HG03060 (cell line): Measurements from ENCODE around the gene PARD3.

Source experiments
- ATAC-seq: cut with Tn5 transposase; IDR thresholded peaks from one replicate; pipeline ENCODE4 v1.9.1; 2021; ENCODE audit warnings: low read depth, moderate number of reproducible peaks; ENCODE audit not compliant: unreplicated experiment

Gene PARD3

GRCh38 chr10:34637418-34637911 is 177.6 kb downstream of the PARD3 start:
- ATAC-seq, result peak; percentile 56

DNA sequence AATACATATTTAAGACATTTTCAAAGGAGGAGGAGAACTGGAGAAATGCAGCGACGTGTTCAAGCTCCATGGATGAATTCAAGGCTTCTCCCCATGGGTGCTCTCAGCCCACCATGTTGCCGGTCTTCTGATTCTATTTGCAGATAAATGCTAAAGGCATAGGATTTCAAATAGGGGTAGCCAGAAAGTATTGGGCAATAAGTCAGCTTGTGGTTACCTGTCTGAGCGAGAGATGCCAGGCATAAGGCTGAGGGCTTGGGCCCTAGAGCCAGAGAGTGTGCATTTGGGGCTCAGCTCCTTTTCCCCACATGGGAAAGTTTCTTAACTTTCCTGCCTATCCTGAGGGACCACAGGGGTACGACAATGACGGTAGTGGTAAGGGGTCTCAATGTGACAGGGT is 180.0 kb downstream of the PARD3 start:
- no peak for ATAC-seq

GRCh38 chr10:34633374-34633773 is 181.7 kb downstream of the PARD3 start:
- ATAC-seq, result no peak

DNA sequence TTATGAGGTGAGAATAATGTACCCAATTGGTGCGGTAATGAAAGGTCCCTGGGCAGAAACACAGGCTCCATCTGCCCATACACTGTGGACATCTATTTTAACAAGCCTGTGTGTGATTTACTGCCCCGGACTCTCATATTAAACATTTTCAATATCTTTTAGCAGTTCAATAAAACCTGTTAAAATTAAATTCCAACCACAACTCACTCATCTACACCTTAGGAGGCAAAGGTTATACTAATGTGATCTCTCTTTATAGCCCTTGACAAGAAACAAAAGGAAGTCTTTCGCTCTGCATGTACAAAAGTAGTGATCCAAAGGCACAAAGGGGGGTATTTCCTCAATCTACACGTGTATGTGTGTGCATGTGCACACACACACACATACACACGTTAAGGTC is 186.0 kb downstream of the PARD3 start:
- no peak for ATAC-seq

GRCh38 chr10:34628174-34628796 is 186.8 kb downstream of the PARD3 start:
- ATAC-seq, result no peak

GRCh38 chr10:34627741-34628140 is 187.4 kb downstream of the PARD3 start:
- ATAC-seq, result no peak

- no peak for ATAC-seq
These were observed 187.8 kb downstream of the PARD3 start for GRCh38 chr10:34627331-34627730.

DNA sequence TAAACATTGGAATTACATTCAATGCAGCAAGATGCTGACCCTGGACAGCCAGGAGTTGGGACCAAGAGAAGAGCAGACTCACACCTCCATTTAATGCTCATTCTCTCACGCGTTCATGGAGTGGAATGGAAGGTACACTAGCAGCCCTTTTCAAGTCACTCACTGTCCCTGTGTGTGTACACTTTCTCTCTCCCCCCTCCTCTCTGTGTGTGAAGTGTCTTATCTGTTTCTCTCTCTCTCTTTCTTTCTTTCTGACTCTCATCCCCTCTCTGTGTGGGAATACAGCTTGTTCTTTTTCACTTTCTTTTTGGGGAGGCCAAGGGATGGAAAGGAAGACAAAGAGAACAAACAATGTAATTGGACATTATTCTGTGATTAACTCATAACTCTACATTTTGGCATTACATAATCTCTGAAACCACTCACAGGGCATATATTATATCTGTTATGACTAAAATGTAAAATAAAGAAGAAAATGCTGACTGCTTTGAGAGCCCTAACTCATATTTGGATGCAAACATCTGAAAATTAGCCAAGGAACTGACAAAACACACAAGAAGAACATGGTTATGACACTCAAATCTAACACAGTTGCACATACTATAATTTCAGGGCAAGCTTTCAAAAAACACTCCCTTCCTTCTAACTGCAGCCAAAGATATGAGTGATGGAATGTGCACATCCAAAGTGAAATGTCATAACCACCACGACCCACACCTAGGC is 188.8 kb downstream of the PARD3 start:
- no peak for ATAC-seq

DNA sequence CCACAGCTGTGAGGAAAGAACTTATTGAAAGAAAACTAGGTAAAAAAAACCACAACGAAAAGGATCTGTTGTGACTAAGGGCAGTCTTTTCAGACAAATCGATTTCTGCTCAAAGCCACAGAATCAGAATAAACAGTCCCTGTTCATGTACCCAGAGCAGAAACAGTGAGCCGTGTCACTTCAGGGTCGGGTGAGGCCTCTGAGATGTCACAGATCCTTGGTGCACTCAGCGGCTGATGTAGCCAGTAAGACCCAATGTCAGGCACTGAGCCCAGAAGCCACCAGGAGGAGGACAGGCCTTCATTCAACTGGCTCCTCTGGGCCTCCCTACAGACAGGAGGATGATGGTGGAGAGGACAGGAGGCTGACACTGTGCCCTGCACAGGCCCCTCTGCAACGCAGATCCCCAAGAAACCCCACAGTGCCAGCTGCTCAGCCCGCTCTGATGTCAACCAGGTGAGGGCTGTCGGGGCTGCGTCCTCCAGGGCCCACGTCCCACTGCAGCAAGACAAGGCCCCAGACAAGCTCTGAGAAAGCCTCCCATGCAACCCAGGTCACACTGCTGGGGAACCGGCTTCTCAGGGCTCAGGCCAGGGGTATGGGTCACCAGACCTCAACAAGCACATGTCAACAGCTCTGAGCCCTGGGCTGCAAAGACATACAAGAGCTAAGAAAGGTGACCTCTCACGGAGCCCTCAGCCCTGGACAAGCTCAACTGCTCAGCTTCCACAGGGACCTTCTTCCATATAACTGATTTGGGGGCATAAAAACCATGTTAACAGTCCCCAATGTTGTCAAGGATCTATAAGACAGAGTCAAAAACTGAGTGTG is 190.6 kb downstream of the PARD3 start:
- no peak for ATAC-seq

- ATAC-seq, result no peak
These were observed 192.2 kb downstream of the PARD3 start for GRCh38 chr10:34622945-34623344.

DNA sequence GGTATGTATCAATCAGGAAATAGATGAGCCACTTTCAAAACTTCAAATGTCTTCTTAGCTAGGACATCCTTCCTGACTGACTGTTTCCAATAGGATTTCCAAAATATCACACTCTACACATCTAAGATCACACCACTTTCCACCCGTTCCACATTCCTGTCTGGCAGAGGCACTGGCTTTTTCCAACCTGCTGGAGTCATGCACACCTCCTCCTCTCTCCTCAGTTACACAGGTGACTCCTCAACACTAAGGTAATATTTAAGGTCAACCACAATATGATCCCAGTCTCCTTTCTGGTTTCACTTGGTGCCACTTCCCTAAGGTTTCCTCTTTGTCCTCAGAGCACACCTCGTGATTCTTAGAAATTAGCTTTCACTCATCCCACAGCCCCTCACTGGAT is 196.5 kb downstream of the PARD3 start:
- ATAC-seq, result no peak

DNA sequence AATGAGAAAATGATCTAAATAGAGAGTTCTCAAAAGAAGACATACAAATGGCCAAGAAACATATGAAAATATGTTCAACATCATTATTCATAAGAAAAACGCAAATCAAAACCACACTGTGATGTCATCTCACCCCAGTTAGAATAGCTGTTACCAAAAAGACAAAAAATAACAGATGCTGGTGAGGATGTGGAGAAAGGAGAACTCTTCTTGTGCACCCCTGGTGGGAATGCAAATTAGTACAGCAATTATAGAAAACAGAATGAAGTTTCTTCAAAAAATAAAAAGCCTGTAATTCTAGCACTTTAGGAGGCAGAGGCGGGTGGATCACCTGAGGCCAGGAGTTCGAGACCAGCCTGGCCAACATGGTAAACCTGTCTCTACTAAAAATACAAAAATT is 199.3 kb downstream of the PARD3 start:
- ATAC-seq, result no peak

- ATAC-seq, result no peak
These were observed 201.6 kb downstream of the PARD3 start for GRCh38 chr10:34613491-34613890.

GRCh38 chr10:34612938-34613337 is 202.2 kb downstream of the PARD3 start:
- ATAC-seq, result no peak

- ATAC-seq, result no peak
These were observed 202.7 kb downstream of the PARD3 start for GRCh38 chr10:34612446-34612845.

GRCh38 chr10:34609287-34609940 is 205.7 kb downstream of the PARD3 start:
- no peak for ATAC-seq

GRCh38 chr10:34607894-34608293 is 207.2 kb downstream of the PARD3 start:
- no peak for ATAC-seq

GRCh38 chr10:34606890-34607289 is 208.2 kb downstream of the PARD3 start:
- ATAC-seq, result no peak

GRCh38 chr10:34602478-34602877 is 212.6 kb downstream of the PARD3 start:
- no peak for ATAC-seq

- no peak for ATAC-seq
These were observed 213.4 kb downstream of the PARD3 start for GRCh38 chr10:34601691-34602090.
